ENCODE data around the gene ZNF784.

The ZNF784 gene

DNA sequence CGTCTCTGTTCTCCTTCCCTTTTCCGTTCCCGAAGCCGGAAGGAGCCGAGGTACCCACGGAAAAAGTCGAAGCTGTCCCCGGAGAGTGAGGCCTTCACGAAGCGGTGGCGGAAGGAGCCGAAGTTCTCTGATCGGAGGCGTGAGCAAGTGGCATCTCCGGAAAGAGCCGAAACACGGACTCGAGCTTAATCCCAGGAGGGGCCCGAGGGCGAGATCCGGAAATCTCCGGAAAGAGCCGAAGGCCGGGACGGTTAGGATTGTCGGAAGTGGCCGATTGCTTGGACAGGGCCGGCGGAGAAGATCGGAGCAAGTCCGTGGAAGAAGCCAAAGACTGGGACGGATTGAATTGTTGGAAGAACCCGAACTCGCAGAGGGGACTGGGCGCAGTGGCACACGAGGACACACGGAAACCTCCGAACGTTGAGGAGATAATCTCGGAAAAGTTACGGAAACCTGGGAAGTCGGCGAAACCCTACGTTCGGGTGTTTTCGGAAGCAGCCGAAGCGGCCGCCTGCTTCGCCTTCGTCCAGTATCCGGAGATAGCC lies 30.0 kb upstream of the ZNF784 start:
- TF ChIP-seq SIN3A (IDR thresholded peaks at IDR 0.05; ENCODE audit: borderline replicate concordance, insufficient read depth, low read length): no peak
- TF ChIP-seq, protein P1, sequence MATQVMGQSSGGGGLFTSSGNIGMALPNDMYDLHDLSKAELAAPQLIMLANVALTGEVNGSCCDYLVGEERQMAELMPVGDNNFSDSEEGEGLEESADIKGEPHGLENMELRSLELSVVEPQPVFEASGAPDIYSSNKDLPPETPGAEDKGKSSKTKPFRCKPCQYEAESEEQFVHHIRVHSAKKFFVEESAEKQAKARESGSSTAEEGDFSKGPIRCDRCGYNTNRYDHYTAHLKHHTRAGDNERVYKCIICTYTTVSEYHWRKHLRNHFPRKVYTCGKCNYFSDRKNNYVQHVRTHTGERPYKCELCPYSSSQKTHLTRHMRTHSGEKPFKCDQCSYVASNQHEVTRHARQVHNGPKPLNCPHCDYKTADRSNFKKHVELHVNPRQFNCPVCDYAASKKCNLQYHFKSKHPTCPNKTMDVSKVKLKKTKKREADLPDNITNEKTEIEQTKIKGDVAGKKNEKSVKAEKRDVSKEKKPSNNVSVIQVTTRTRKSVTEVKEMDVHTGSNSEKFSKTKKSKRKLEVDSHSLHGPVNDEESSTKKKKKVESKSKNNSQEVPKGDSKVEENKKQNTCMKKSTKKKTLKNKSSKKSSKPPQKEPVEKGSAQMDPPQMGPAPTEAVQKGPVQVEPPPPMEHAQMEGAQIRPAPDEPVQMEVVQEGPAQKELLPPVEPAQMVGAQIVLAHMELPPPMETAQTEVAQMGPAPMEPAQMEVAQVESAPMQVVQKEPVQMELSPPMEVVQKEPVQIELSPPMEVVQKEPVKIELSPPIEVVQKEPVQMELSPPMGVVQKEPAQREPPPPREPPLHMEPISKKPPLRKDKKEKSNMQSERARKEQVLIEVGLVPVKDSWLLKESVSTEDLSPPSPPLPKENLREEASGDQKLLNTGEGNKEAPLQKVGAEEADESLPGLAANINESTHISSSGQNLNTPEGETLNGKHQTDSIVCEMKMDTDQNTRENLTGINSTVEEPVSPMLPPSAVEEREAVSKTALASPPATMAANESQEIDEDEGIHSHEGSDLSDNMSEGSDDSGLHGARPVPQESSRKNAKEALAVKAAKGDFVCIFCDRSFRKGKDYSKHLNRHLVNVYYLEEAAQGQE (IDR thresholded peaks at IDR 0.05; ENCODE audit: insufficient read depth in 1 of 2, low read depth in 2 of 2, low read length in 2 of 2): no peak
- no peak for TF ChIP-seq TAF1 (IDR thresholded peaks at IDR 0.05; ENCODE audit: borderline replicate concordance, insufficient read depth, low read length)
- TF ChIP-seq FOXP2 (optimal IDR thresholded peaks at IDR 0.05; ENCODE audit: borderline replicate concordance, extremely low read depth, extremely low read length, insufficient read depth): no peak
- TF ChIP-seq POLR2AphosphoS5 (IDR thresholded peaks at IDR 0.05; ENCODE audit: low read depth, low read length): no peak

DNA sequence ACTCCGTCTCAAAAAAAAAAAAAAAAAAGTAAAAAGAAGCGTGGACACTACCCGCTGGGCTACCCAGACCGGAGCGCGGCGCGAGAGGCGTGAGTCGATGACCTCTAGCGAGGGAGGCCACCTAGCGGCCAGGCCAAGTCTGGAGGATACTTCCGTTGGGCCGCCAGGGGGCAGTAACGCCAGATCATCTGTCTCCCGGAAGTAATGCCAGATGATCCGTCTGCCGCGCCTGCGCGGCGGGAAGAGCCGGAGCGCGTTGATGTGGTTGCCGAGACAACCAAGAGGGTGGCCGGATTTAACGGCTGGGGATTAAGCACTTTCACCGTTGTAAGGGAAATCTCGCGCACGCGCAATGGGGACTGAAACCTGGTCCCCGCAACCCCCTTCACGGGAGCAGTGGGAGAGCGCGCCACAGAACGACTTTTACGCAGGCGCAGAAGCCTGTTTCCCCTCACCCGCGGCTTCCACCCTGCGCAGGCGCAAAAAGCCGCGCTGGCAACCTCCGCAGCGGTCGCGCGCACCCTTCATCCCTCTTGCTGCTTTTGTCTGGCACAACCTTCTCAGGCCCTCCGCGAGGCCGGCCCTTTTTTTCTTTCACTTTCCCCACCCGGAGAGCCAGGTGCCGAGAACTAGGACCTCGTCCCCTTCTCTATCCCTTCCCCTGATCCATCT lies 29.4 kb upstream of the ZNF784 start:
- TF ChIP-seq, protein P1 (IDR thresholded peaks at IDR 0.05; ENCODE audit: insufficient read depth in 1 of 2, low read depth in 2 of 2, low read length in 2 of 2): no peak
- peak; percentile 89; the same call in 1 of the 2 replicates for TF ChIP-seq SIN3A (IDR thresholded peaks at IDR 0.05; ENCODE audit: borderline replicate concordance, insufficient read depth, low read length)
- peak; percentile 70; the same call in 1 of the 2 replicates for TF ChIP-seq POLR2AphosphoS5 (IDR thresholded peaks at IDR 0.05; ENCODE audit: low read depth, low read length)
- TF ChIP-seq TAF1 (IDR thresholded peaks at IDR 0.05; ENCODE audit: borderline replicate concordance, insufficient read depth, low read length): no peak; the same call in 1 of the 2 replicates
- peak; percentile 60 for TF ChIP-seq FOXP2 (optimal IDR thresholded peaks at IDR 0.05; ENCODE audit: borderline replicate concordance, extremely low read depth, extremely low read length, insufficient read depth)

DNA sequence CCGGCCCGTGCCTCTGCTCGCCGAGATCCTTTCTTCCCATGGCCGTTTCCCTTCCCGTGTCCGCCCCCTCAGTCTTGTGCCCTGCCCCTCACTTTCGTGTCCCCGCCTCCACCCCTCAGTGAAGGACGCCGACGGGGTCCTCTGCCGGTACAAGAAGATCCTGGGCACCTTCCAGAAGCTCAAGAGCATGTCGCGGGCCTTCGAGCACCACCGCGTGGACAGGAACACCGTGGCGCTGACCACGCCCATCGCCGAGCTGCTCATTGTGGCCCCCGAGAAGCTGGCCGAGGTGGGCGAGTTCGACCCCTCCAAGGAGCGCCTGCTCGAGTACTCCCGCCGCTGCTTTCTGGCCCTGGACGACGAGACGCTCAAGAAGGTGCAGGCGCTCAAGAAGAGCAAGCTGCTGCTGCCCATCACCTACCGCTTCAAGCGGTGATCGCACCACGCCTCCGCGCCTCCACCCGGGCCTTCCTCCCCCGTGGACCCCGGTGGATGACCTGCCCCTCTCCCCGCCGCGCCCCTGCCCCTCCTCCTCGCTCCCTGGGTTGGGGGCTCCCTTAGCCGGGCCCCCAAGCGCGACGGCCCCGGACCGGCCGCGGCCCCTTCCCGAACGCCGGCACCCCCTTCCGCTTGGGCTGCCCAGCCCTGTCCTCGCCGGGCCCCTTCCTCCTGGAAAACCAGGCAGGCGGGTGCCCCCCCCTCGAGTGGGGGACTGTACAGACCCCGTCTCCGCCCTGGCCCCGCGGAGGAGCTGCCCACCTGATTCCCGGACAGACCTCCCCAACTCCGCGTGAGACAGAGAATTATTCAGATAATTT lies 28.2 kb upstream of the ZNF784 start:
- TF ChIP-seq, protein P1 (IDR thresholded peaks at IDR 0.05; ENCODE audit: insufficient read depth in 1 of 2, low read depth in 2 of 2, low read length in 2 of 2): no peak

DNA sequence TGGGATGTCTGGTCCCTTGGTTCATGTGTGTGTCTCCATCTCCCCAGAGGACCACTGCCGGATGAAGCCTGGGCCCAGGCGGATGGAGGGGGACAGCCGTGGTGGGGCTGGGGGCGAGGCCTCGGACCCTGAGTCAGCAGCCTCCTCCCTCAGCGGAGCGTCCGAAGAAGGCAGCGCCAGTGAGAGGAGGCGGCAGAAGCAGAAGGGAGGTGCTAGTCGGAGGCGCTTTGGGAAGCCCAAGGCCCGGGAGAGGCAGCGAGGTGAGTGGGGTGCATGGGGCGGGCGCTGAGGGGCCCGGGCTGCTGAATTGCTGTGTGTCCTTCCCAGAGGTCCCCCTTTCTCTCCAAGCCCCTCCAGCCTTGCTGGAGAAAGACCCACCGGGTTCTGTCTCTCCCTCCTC lies 26.9 kb upstream of the ZNF784 start:
- TF ChIP-seq, protein P1 (IDR thresholded peaks at IDR 0.05; ENCODE audit: insufficient read depth in 1 of 2, low read depth in 2 of 2, low read length in 2 of 2): no peak
- TF ChIP-seq SIN3A (IDR thresholded peaks at IDR 0.05; ENCODE audit: borderline replicate concordance, insufficient read depth, low read length) (no peak), FOXP2 (optimal IDR thresholded peaks at IDR 0.05; ENCODE audit: borderline replicate concordance, extremely low read depth, extremely low read length, insufficient read depth) (no peak), TAF1 (IDR thresholded peaks at IDR 0.05; ENCODE audit: borderline replicate concordance, insufficient read depth, low read length) (no peak), POLR2AphosphoS5 (IDR thresholded peaks at IDR 0.05; ENCODE audit: low read depth, low read length) (no peak)

Measured in PFSK-1 (cell line).